HEK293 (cell line): ENCODE data around the gene PCYOX1L.

Source experiments
- ZNF366 ChIP-seq: fragments of 450-650 bp; formaldehyde crosslinking; conservative IDR thresholded peaks from 2 replicates; pipeline ENCODE4 v1.5.1; 2016; ENCODE audit warnings: missing biosample characterization, missing genetic modification characterization
- ZNF529 ChIP-seq: fragments of 450-650 bp; formaldehyde crosslinking; IDR thresholded peaks from 2 replicates; pipeline ENCODE4 v1.5.1; 2017; ENCODE audit warnings: missing genetic modification characterization, missing biosample characterization; ENCODE audit not compliant: insufficient replicate concordance
- ZNF777 ChIP-seq: fragments of 450-650 bp; formaldehyde crosslinking; IDR thresholded peaks from 2 replicates; pipeline ENCODE4 v1.5.1; 2017; ENCODE audit warnings: missing biosample characterization, missing genetic modification characterization, borderline replicate concordance

DNA sequence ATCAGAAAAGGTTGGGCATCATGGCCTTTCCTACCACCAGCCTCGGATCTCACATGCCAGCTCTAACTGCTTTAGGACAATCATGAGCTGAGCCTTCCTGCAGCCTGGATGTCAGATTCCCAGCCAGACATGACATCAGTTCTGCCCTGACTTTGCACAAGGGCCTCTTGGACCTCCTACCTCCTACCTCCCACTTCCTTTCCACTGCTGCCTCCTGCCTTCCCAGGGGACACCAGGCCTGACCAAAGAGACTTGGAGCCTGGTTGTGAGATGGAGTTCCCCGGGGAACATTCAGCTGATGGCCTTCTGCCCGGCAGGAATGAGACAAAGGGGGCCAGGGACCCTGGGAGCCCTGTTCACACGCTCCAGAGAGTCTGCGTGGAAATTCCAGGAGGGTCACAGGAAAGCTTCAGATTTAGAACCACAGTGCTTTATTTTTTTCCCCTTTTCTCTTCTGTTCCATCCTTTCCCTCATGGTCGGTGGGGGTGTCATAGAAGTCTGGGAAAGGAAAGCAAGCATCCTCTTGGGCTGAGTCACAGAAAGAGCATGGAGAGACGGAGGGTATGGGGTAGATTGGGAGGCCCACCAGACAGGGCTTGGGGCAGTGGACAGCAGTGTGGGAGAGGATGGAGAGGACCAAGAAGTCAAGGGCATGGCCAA is 56.7 kb downstream of the PCYOX1L start:
- TF ChIP-seq ZNF366 (tag by site-specific recombination) = no peak
- no peak for TF ChIP-seq ZNF777
- TF ChIP-seq ZNF529 (tag by site-specific recombination) = no peak
